ENCODE results near the gene SIN3A. TPM values are rescaled to one million over a fixed set of nuclear protein-coding genes. Genes with fewer than 3 reads are reported as not detected.

The SIN3A gene
- total RNA-seq, 2 donors from 2014 or later: 16.0 to 25.5 TPM

DNA sequence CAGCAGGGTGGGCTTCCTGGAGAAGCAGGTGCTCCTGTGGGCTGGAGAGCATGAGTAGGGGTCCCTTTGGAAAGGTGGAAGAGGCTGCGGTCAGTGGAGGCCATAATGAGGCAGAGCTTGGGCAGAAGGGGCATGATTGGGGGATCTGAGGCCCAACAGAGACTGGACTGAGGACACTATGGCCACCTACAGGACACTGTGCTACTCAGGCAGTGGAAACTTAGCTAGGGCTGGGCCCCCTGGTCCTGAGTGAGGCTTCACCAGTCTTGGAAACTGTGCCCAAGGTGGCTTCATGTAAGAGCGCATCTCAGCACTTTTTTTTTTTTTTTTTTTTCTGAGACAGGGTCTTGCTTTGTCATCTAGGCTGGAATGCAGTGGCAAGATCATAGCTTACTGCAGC is 121.9 kb downstream of the SIN3A start:
- no peaks in the 10 kb centered on the region for H3K4me1 ChIP-seq
- H3K27ac ChIP-seq: no peak overlapping the region
- H3K9me3 ChIP-seq: no peaks in the 10 kb centered on the region
- H3K27me3 ChIP-seq: no peaks in the 10 kb centered on the region
- H3K36me3 ChIP-seq: no peaks in the 10 kb centered on the region
- no peak for DNase-seq (ENCODE audit: low spot score)
- no peak for TF ChIP-seq CTCF (IDR thresholded peaks at IDR 0.05)
- no peak overlapping the region for H3K4me3 ChIP-seq

DNA sequence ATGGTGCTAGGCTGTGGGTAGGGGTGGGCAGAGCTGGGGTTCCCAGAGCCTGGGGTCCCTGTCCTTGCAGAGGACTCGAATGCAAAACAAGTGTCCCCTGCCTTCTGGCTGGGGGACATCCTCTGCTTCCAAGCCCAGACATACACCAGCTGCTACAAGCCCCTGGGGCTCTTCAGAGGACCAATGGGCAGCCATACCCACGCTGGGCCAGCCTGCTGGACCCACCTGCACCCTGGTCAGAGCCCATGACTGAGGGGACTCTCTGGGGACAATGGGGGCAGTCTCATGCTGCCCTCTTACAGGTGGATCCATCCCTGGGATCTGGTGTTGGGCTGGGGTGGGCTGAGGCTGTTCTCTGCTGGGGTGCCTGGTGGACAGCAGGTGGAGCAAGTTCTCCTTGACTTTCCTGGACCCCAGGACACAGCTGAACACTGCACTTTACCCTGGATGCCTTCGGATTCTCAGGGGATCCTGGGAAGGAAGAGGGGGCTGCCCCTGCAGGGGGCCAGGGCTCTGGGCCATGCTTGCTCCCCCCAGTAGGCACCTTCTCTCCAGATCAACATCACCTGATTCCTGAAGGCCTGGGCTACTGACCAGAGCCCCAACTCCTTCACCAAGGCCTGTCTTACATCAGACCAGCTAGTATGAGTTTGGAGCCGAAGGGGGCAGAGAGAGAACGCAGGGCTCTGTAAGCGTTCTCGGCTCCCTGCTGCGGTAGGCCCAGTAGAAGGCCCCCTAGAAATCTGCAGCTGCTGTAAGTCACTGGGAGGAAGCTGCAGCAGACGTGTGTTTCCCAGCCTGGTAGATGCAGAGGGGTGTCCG is 122.8 kb downstream of the SIN3A start:
- Histone ChIP-seq H3K27me3 (no peaks in the 10 kb centered on the region), H3K27ac (no peak overlapping the region), H3K9me3 (no peaks in the 10 kb centered on the region), H3K4me1 (no peaks in the 10 kb centered on the region), H3K4me3 (no peak overlapping the region), H3K36me3 (no peaks in the 10 kb centered on the region)
- no peak for DNase-seq (ENCODE audit: low spot score)
- no peak for TF ChIP-seq CTCF (IDR thresholded peaks at IDR 0.05)

DNA sequence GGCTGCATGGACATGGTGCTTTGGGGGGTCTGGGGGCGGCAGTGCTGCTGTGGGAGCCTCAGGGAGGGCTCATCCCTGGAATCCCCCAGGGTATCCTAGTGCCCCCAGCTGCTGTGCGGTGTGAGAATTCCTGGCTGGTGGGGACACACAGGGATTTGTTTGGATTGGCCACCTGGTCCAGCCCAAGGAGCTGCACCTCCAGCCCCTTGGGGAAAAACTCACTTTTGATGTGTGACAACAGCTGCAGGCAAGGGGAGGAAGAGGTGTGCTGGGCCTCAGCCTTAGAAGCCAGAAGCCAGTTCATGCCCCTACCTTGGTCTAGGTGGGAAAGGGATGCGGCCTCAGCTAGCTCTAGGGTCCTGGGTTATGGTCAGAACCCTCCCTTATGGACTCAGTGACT is 124.0 kb downstream of the SIN3A start:
- DNase-seq (ENCODE audit: low spot score): no peak
- Histone ChIP-seq H3K4me3 (no peak overlapping the region), H3K36me3 (no peaks in the 10 kb centered on the region), H3K27ac (no peak overlapping the region), H3K4me1 (no peaks in the 10 kb centered on the region), H3K27me3 (no peaks in the 10 kb centered on the region), H3K9me3 (no peaks in the 10 kb centered on the region)
- TF ChIP-seq CTCF (IDR thresholded peaks at IDR 0.05): no peak

GRCh38 chr15:75327005-75327404 is 124.5 kb downstream of the SIN3A start:
- DNase-seq (ENCODE audit: low spot score): no peak
- no peaks in the 10 kb centered on the region for H3K4me1 ChIP-seq
- TF ChIP-seq CTCF (IDR thresholded peaks at IDR 0.05): no peak
- H3K36me3 ChIP-seq: no peaks in the 10 kb centered on the region
- no peaks in the 10 kb centered on the region for H3K9me3 ChIP-seq
- H3K4me3 ChIP-seq: no peak overlapping the region
- no peak overlapping the region for H3K27ac ChIP-seq
- no peaks in the 10 kb centered on the region for H3K27me3 ChIP-seq

GRCh38 chr15:75325922-75326321 is 125.6 kb downstream of the SIN3A start:
- Histone ChIP-seq H3K9me3 (no peaks in the 10 kb centered on the region), H3K27me3 (no peaks in the 10 kb centered on the region), H3K4me1 (no peaks in the 10 kb centered on the region), H3K4me3 (no peak overlapping the region), H3K27ac (no peak overlapping the region), H3K36me3 (no peaks in the 10 kb centered on the region)
- no peak for DNase-seq (ENCODE audit: low spot score)
- no peak for TF ChIP-seq CTCF (IDR thresholded peaks at IDR 0.05)

DNA sequence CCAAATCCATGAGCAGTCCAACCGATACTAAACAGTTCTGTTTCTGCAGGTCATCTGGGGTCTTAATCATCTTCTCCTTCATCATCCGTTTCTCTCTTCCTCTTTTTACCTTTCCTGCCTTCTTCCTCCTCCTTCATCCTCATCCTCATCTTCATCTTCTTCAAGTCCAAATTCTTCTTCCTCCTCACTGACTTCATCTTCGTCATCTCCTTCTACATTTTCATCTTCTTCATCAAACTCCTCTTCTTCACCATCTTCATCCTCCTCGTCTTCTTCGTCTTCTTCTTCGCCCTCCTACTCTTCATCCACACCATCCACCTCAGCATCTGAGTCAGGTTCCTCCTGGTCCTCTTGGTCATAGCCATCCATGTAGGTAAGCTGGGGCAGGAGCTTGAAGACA is 129.8 kb downstream of the SIN3A start:
- H3K36me3 ChIP-seq: no peaks in the 10 kb centered on the region

More for the DNA sequence above, 129.8 kb downstream of the SIN3A start:
- no peak overlapping the region for H3K4me3 ChIP-seq
- H3K4me1 ChIP-seq: no peaks in the 10 kb centered on the region
- H3K27ac ChIP-seq: no peak overlapping the region
- DNase-seq (ENCODE audit: low spot score): no peak
- TF ChIP-seq CTCF (IDR thresholded peaks at IDR 0.05): no peak
- H3K9me3 ChIP-seq: no peaks in the 10 kb centered on the region
- H3K27me3 ChIP-seq: no peaks in the 10 kb centered on the region

All from right atrium auricular region (tissue), 2 donors.